T-cell (primary cell): ENCODE measurements around the gene DACH2. TPM values are rescaled to one million over a fixed set of nuclear protein-coding genes. Genes with fewer than 3 reads are reported as not detected.
A peak's percentile ranks its signal among the peaks of the same experiment; 100 is the strongest.

ENCODE experiments used
- ATAC-seq, 4 experiments: fragments of 200-7000 bp in 3 of 4; fragments of 150-1000 bp in 1 of 4; cut with Tn5 transposase; replicated peaks in 1 of 4; 1 replicate in 3 of 4; 2 replicates in 1 of 4; pipeline ENCODE4 v1.10.0; 2021; ENCODE audit warnings: moderate library complexity in 3 of 4, mild to moderate bottlenecking in 2 of 4, moderate number of reproducible peaks in 1 of 4
- CTCF ChIA-PET, 2 donors: fragments of 300-600 bp; sonication (Branson Sonifier 250); formaldehyde crosslinking; loops; one replicate each; lab custom pipeline; 2022; ENCODE audit warnings: antibody characterized with exemption in 2 of 2; lab: Charles Lee
- POLR2A ChIA-PET, 2 donors: fragments of 300-600 bp; sonication (Branson Sonifier 250); formaldehyde crosslinking; loops; one replicate each; lab custom pipeline; 2022; ENCODE audit warnings: antibody characterized with exemption in 2 of 2; lab: Charles Lee
- DNase-seq, 35 experiments: peaks; one replicate each; pipeline versions ENCODE4 v3.0.0 to v3.0.0-alpha.2; 2013 to 2023
- H3K27ac ChIP-seq: one replicate; pipeline ENCODE4 v1.5.1; 2013; ENCODE audit warnings: low read length
- H3K27me3 ChIP-seq, 2 experiments: replicated peaks in 1 of 2; 1 replicate in 1 of 2; 2 replicates in 1 of 2; pipeline versions ENCODE4 v1.6.1 to v1.7.0; 2013; ENCODE audit warnings: low read length in 1 of 2, mixed read lengths in 1 of 2; ENCODE audit not compliant: control insufficient read depth in 2 of 2, insufficient read depth in 2 of 2; ENCODE audit errors: extremely low read depth in 1 of 2
- H3K36me3 ChIP-seq, 2 donors: 1 replicate in 1 of 2; 2 replicates in 1 of 2; pipeline versions ENCODE4 v1.6.1 to v1.7.0; 2013; ENCODE audit warnings: low read length in 1 of 2; ENCODE audit not compliant: control insufficient read depth in 2 of 2, insufficient read depth in 1 of 2; ENCODE audit errors: extremely low read depth in 1 of 2
- H3K4me1 ChIP-seq, 2 experiments: 1 replicate in 1 of 2; 2 replicates in 1 of 2; pipeline versions ENCODE4 v1.6.1 to v1.7.0; 2013; ENCODE audit warnings: low read length in 2 of 2, mixed read lengths in 1 of 2; ENCODE audit not compliant: insufficient read depth in 2 of 2, control insufficient read depth in 1 of 2; ENCODE audit errors: extremely low read depth in 1 of 2
- H3K4me3 ChIP-seq, 2 donors: 1 replicate in 1 of 2; 2 replicates in 1 of 2; pipeline versions ENCODE4 v1.5.1 to v1.7.0; 2013; ENCODE audit warnings: mild to moderate bottlenecking in 2 of 2, low read length in 1 of 2, moderate library complexity in 1 of 2; ENCODE audit not compliant: control insufficient read depth in 1 of 2; ENCODE audit errors: extremely low read depth in 1 of 2
- H3K9me3 ChIP-seq: 2 replicates; pipeline ENCODE4 v1.7.0; 2013
- H3K27ac Mint-ChIP-seq, 2 donors: one replicate each; pipeline ENCODE4 v1.8.0; 2020 to 2021; ENCODE audit warnings: mild to moderate bottlenecking in 2 of 2, mixed read lengths in 2 of 2
- H3K27me3 Mint-ChIP-seq, 2 donors: one replicate each; pipeline ENCODE4 v1.8.0; 2021 to 2022; ENCODE audit warnings: mixed read lengths in 2 of 2
- H3K36me3 Mint-ChIP-seq: one replicate; pipeline ENCODE4 v1.8.0; 2021; ENCODE audit warnings: mixed read lengths
- H3K4me1 Mint-ChIP-seq, 3 donors: one replicate each; pipeline ENCODE4 v1.8.0; 2020 to 2022; ENCODE audit warnings: mixed read lengths in 3 of 3, mild to moderate bottlenecking in 1 of 3
- H3K4me3 Mint-ChIP-seq, 3 donors: one replicate each; pipeline ENCODE4 v1.8.0; 2020 to 2022; ENCODE audit warnings: mild to moderate bottlenecking in 3 of 3, mixed read lengths in 3 of 3, moderate library complexity in 3 of 3
- H3K9me3 Mint-ChIP-seq, 3 donors: one replicate each; pipeline ENCODE4 v1.8.0; 2020 to 2022; ENCODE audit warnings: mixed read lengths in 3 of 3
- WGBS: methylation state at CpG from one replicate; pipeline ENCODE4 v1.1.5; 2013; ENCODE audit warnings: missing lambda C conversion rate; ENCODE audit not compliant: insufficient coverage; 5-methylcytosine and 5-hydroxymethylcytosine counted together
- total RNA-seq, 35 experiments: library from RNA in 6 of 35; stranded (reverse) in 6 of 35; fragments of 120-200 nt in 1 of 35; gene quantifications; one replicate each; pipeline versions ENCODE4 v1.2.1 to v1.2.4 and lab custom pipeline; 2013 to 2026

DACH2 gene
- total RNA-seq, 5 donors from 2014 or later (not counting 1 experiment from before 2014, with no cell fraction given): not detected

- H3K4me3 Mint-ChIP-seq: no peak overlapping the region
- H3K4me1 ChIP-seq: no peaks in the 10 kb centered on the region
- no peaks in the 10 kb centered on the region for H3K9me3 ChIP-seq
- H3K4me3 ChIP-seq: no peak overlapping the region
- ChIA-PET POLR2A (no interaction called here), CTCF (no interaction called here)
- no peaks in the 10 kb centered on the region for H3K4me1 Mint-ChIP-seq
- DNase-seq: no peak
- H3K9me3 Mint-ChIP-seq: no peaks in the 10 kb centered on the region
- H3K36me3 Mint-ChIP-seq: no peaks in the 10 kb centered on the region
- H3K27me3 Mint-ChIP-seq: peaks cover 0 to 17% of the 10 kb centered on the region in 2 donors
- ATAC-seq: no peak
- no peaks in the 10 kb centered on the region for H3K27me3 ChIP-seq
- no CpG with 5 or more reads among the region's 3 CpGs for WGBS
- no peaks in the 10 kb centered on the region for H3K36me3 ChIP-seq
- no peak overlapping the region for H3K27ac ChIP-seq
- H3K27ac Mint-ChIP-seq: no peak overlapping the region
Observed at GRCh38 chrX:86137071-86137470, 11.2 kb upstream of the DACH2 start.

GRCh38 chrX:86141786-86142185 is 6.5 kb upstream of the DACH2 start:
- DNase-seq (no peak), ATAC-seq (no peak)
- Histone ChIP-seq H3K9me3 (no peaks in the 10 kb centered on the region), H3K36me3 (no peaks in the 10 kb centered on the region), H3K4me1 (no peaks in the 10 kb centered on the region), H3K4me3 (no peak overlapping the region), H3K27me3 (peaks cover 0 to 2% of the 10 kb centered on the region in 2 experiments), H3K27ac (no peak overlapping the region)
- ChIA-PET CTCF (no interaction called here), POLR2A (no interaction called here)
- no peaks in the 10 kb centered on the region for H3K9me3 Mint-ChIP-seq
- WGBS: no CpG with 5 or more reads among the region's 1 CpG
- H3K36me3 Mint-ChIP-seq: no peaks in the 10 kb centered on the region
- peaks cover 0 to 27% of the 10 kb centered on the region in 2 donors for H3K27me3 Mint-ChIP-seq
- no peak overlapping the region for H3K4me3 Mint-ChIP-seq
- no peaks in the 10 kb centered on the region for H3K4me1 Mint-ChIP-seq
- H3K27ac Mint-ChIP-seq: no peak overlapping the region

GRCh38 chrX:86146102-86146501 is 2.1 kb upstream of the DACH2 start:
- ChIA-PET CTCF (no interaction called here), POLR2A (no interaction called here)
- DNase-seq (no peak), ATAC-seq (no peak)
- Histone ChIP-seq H3K27me3 (peaks cover 3 to 21% of the 10 kb centered on the region in 2 experiments), H3K4me3 (no peak overlapping the region), H3K27ac (no peak overlapping the region), H3K36me3 (no peaks in the 10 kb centered on the region), H3K9me3 (no peaks in the 10 kb centered on the region), H3K4me1 (peaks cover 0 to 6% of the 10 kb centered on the region in 2 experiments)
- Mint-ChIP-seq H3K9me3 (no peaks in the 10 kb centered on the region), H3K4me3 (no peak overlapping the region), H3K4me1 (peaks cover 11 to 12% (median 12%) of the 10 kb centered on the region in 3 donors), H3K36me3 (no peaks in the 10 kb centered on the region), H3K27me3 (peaks cover 25 to 36% of the 10 kb centered on the region in 2 donors), H3K27ac (no peak overlapping the region)
- no CpG with 5 or more reads among the region's 4 CpGs for WGBS

- H3K4me1 ChIP-seq: peaks cover 0 to 6% of the 10 kb centered on the region in 2 experiments
- H3K9me3 Mint-ChIP-seq: no peaks in the 10 kb centered on the region
- peak overlapping the region in 1 of 2 donors; percentile 17 for H3K4me3 ChIP-seq
- no peaks in the 10 kb centered on the region for H3K36me3 ChIP-seq
- ATAC-seq (no peak), DNase-seq (no peak)
- no peak overlapping the region for H3K27ac Mint-ChIP-seq
- ChIA-PET CTCF (no interaction called here), POLR2A (no interaction called here)
- H3K4me1 Mint-ChIP-seq: peaks cover 11 to 12% (median 12%) of the 10 kb centered on the region in 3 donors
- peak overlapping the region; percentile 59 to 70 (median 68) for H3K4me3 Mint-ChIP-seq
- H3K27me3 ChIP-seq: peaks cover 6 to 21% of the 10 kb centered on the region in 2 experiments
- 3% methylated on average over 15 of the region's 23 CpGs for WGBS
- H3K9me3 ChIP-seq: no peaks in the 10 kb centered on the region
- peaks cover 25 to 26% of the 10 kb centered on the region in 2 donors for H3K27me3 Mint-ChIP-seq
- no peak overlapping the region for H3K27ac ChIP-seq
- no peaks in the 10 kb centered on the region for H3K36me3 Mint-ChIP-seq
Observed at GRCh38 chrX:86148594-86148993, 343 bp downstream of the DACH2 start.

- H3K36me3 ChIP-seq: no peaks in the 10 kb centered on the region
- CTCF ChIA-PET: no interaction called here
Observed at GRCh38 chrX:86149119-86149518, 868 bp downstream of the DACH2 start.

GRCh38 chrX:86154553-86154952 is 6.3 kb downstream of the DACH2 start:
- Histone ChIP-seq H3K27me3 (peaks cover 3% of the 10 kb centered on the region in 2 experiments), H3K36me3 (no peaks in the 10 kb centered on the region), H3K27ac (no peak overlapping the region), H3K9me3 (no peaks in the 10 kb centered on the region), H3K4me3 (no peak overlapping the region), H3K4me1 (no peaks in the 10 kb centered on the region)
- Mint-ChIP-seq H3K4me1 (peaks cover under 1 to 1% (median under 1%) of the 10 kb centered on the region in 3 donors), H3K4me3 (no peak overlapping the region), H3K27ac (no peak overlapping the region), H3K9me3 (no peaks in the 10 kb centered on the region), H3K36me3 (no peaks in the 10 kb centered on the region), H3K27me3 (peaks cover 12 to 25% of the 10 kb centered on the region in 2 donors)
- ChIA-PET POLR2A (interaction anchor here in 1 of 2 donors (0.5 kb wide), 1 partner anchor 145 kb away, joined by 3 read pairs; no protein-coding TSS in a partner anchor), CTCF (no interaction called here)
- WGBS: no CpG with 5 or more reads among the region's 3 CpGs
- DNase-seq: no peak
- no peak for ATAC-seq

More at GRCh38 chrX:86149119-86149518, 868 bp downstream of the DACH2 start:
- Mint-ChIP-seq H3K27me3 (peaks cover 25 to 26% of the 10 kb centered on the region in 2 donors), H3K9me3 (no peaks in the 10 kb centered on the region), H3K27ac (no peak overlapping the region), H3K36me3 (no peaks in the 10 kb centered on the region), H3K4me1 (peaks cover 11 to 12% (median 12%) of the 10 kb centered on the region in 3 donors), H3K4me3 (peak overlapping the region; percentile 59 to 70 (median 68))
- POLR2A ChIA-PET: no interaction called here
- ATAC-seq (no peak), DNase-seq (no peak)
- Histone ChIP-seq H3K4me3 (no peak overlapping the region), H3K4me1 (peaks cover 0 to 6% of the 10 kb centered on the region in 2 experiments), H3K27ac (no peak overlapping the region), H3K27me3 (peaks cover 6 to 21% of the 10 kb centered on the region in 2 experiments), H3K9me3 (no peaks in the 10 kb centered on the region)
- no CpG with 5 or more reads among the region's 11 CpGs for WGBS
